MCF 10A (cell line): ENCODE data around the gene NOG. TPM values are rescaled to one million over a fixed set of nuclear protein-coding genes. Genes with fewer than 3 reads are reported as not detected.
A peak's percentile ranks its signal among the peaks of the same experiment; 100 is the strongest.

Source experiments
- BruUV-seq: library from RNA; stranded (reverse); fragments of 400-500 nt; replicated peaks from 2 replicates; lab custom pipeline; 2021; lab: Mats Ljungman, UMichigan
- CTCF ChIA-PET: fragments of 300-600 bp; sonication (Branson Sonifier 250); formaldehyde crosslinking; extraction: SDS; loops from one replicate; lab custom pipeline; 2021; ENCODE audit warnings: antibody characterized with exemption, inconsistent platforms; lab: Yijun Ruan, JAX
- POLR2A ChIA-PET: fragments of 300-600, 350-650 bp; sonication (Branson Sonifier 250); formaldehyde crosslinking; extraction: SDS; loops from one replicate; lab custom pipeline; 2020; ENCODE audit warnings: antibody characterized with exemption, inconsistent platforms; lab: Yijun Ruan, JAX
- DNase-seq: peaks from one replicate; pipeline ENCODE4 v3.0.0-alpha.2; 2018; ENCODE audit not compliant: unreplicated experiment
- H3K27ac Mint-ChIP-seq: one replicate; pipeline ENCODE4 v1.8.0; 2022; ENCODE audit warnings: mild to moderate bottlenecking, low read depth, mixed read lengths; ENCODE audit not compliant: unreplicated experiment
- H3K27me3 Mint-ChIP-seq: one replicate; pipeline ENCODE4 v1.8.0; 2022; ENCODE audit warnings: mixed read lengths; ENCODE audit not compliant: insufficient read depth, unreplicated experiment
- H3K36me3 Mint-ChIP-seq: one replicate; pipeline ENCODE4 v1.8.0; 2022; ENCODE audit warnings: mild to moderate bottlenecking, moderate library complexity, mixed read lengths; ENCODE audit not compliant: insufficient read depth, unreplicated experiment
- H3K4me1 Mint-ChIP-seq: one replicate; pipeline ENCODE4 v1.8.0; 2022; ENCODE audit warnings: mixed read lengths; ENCODE audit not compliant: insufficient read depth, unreplicated experiment
- H3K4me3 Mint-ChIP-seq: one replicate; pipeline ENCODE4 v1.8.0; 2022; ENCODE audit warnings: mild to moderate bottlenecking, moderate library complexity, mixed read lengths; ENCODE audit not compliant: unreplicated experiment
- H3K9me3 Mint-ChIP-seq: one replicate; pipeline ENCODE4 v1.8.0; 2022; ENCODE audit warnings: mixed read lengths; ENCODE audit not compliant: unreplicated experiment
- intact Hi-C: fragments of 100-400 bp; cut with micrococcal nuclease; formaldehyde crosslinking; loops from 2 replicates; pipeline ENCODE4 v1.14.1; 2022
- total RNA-seq: library from RNA; stranded (reverse); gene quantifications from 2 replicates; pipeline ENCODE4 v1.2.3, GENCODE V29; 2022
- TF ChIP-seq, protein P1 (sequence below): fragments of 200-600 bp; IDR thresholded peaks from one replicate; pipeline ENCODE4 v1.8.0; 2022; ENCODE audit warnings: antibody characterized with exemption, mild to moderate bottlenecking; ENCODE audit not compliant: unreplicated experiment

Gene NOG
- total RNA-seq, 1 experiment from 2014 or later = 1.1 TPM

- Mint-ChIP-seq H3K27me3 (peaks cover 12% of the 10 kb centered on the region), H3K36me3 (no peaks in the 10 kb centered on the region), H3K27ac (no peak overlapping the region), H3K4me3 (peak overlapping the region; percentile 75), H3K4me1 (no peaks in the 10 kb centered on the region), H3K9me3 (no peaks in the 10 kb centered on the region)
- ChIA-PET POLR2A (interaction anchor here (0.6 to 2.9 kb wide), 4 partner anchors 73 to 192 kb away, joined by 3 to 17 read pairs (median 3); no protein-coding TSS in a partner anchor), CTCF (interaction anchor here (0.6 to 12.8 kb wide), 6 partner anchors 61 to 1496 kb away, joined by 3 to 275 read pairs (median 11); no protein-coding TSS in a partner anchor)
- peak; percentile 30 for DNase-seq
- TF ChIP-seq, protein P1, sequence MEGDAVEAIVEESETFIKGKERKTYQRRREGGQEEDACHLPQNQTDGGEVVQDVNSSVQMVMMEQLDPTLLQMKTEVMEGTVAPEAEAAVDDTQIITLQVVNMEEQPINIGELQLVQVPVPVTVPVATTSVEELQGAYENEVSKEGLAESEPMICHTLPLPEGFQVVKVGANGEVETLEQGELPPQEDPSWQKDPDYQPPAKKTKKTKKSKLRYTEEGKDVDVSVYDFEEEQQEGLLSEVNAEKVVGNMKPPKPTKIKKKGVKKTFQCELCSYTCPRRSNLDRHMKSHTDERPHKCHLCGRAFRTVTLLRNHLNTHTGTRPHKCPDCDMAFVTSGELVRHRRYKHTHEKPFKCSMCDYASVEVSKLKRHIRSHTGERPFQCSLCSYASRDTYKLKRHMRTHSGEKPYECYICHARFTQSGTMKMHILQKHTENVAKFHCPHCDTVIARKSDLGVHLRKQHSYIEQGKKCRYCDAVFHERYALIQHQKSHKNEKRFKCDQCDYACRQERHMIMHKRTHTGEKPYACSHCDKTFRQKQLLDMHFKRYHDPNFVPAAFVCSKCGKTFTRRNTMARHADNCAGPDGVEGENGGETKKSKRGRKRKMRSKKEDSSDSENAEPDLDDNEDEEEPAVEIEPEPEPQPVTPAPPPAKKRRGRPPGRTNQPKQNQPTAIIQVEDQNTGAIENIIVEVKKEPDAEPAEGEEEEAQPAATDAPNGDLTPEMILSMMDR = no peak
- intact Hi-C loops = loop anchor here (10.0 kb wide), 1 partner anchor 350 kb away; no protein-coding TSS in a partner anchor
- no TSS peak for BruUV-seq
Measured at GRCh38 chr17:56594320-56595107, 1.0 kb downstream of the NOG start.

DNA sequence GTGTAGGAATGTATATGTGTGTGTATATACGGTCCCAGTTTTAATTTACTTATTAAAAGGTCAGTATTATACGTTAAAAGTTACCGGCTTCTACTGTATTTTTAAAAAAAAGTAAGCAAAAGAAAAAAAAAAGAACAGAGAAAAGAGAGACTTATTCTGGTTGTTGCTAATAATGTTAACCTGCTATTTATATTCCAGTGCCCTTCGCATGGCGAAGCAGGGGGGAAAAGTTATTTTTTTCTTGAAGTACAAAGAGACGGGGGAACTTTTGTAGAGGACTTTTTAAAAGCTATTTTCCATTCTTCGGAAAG, 1.6 kb downstream of the NOG start:
- POLR2A ChIA-PET = interaction anchor here (0.7 to 2.9 kb wide), 5 partner anchors 29 to 225 kb away, joined by 3 to 17 read pairs (median 4); no protein-coding TSS in a partner anchor
- H3K36me3 Mint-ChIP-seq = no peaks in the 10 kb centered on the region
- intact Hi-C loops = loop anchor here (10.0 kb wide), 1 partner anchor 350 kb away; no protein-coding TSS in a partner anchor
- H3K9me3 Mint-ChIP-seq = no peaks in the 10 kb centered on the region
- peaks cover 7% of the 10 kb centered on the region for H3K27me3 Mint-ChIP-seq
- TF ChIP-seq, protein P1 = no peak
- peak overlapping the region; percentile 75 for H3K4me3 Mint-ChIP-seq
- CTCF ChIA-PET = interaction anchor here (0.6 to 12.8 kb wide), 9 partner anchors 59 to 1497 kb away, joined by 3 to 275 read pairs (median 6); no protein-coding TSS in a partner anchor
- no TSS peak for BruUV-seq
- no peaks in the 10 kb centered on the region for H3K4me1 Mint-ChIP-seq
- DNase-seq = no peak
- H3K27ac Mint-ChIP-seq = no peak overlapping the region

- ChIA-PET CTCF (interaction anchor here (0.7 to 12.8 kb wide), 5 partner anchors 58 to 189 kb away, joined by 3 to 275 read pairs (median 16); no protein-coding TSS in a partner anchor), POLR2A (interaction anchor here (0.7 kb wide), 1 partner anchor 224 kb away, joined by 4 read pairs; no protein-coding TSS in a partner anchor)
- no peak overlapping the region for H3K27ac Mint-ChIP-seq
- no TSS peak for BruUV-seq
- H3K9me3 Mint-ChIP-seq = no peaks in the 10 kb centered on the region
- intact Hi-C loops = loop anchor here (10.0 kb wide), 1 partner anchor 349 kb away; no protein-coding TSS in a partner anchor
- TF ChIP-seq, protein P1 = no peak
- peak overlapping the region; percentile 61 for H3K4me3 Mint-ChIP-seq
- H3K27me3 Mint-ChIP-seq = no peaks in the 10 kb centered on the region
- H3K36me3 Mint-ChIP-seq = no peaks in the 10 kb centered on the region
- H3K4me1 Mint-ChIP-seq = no peaks in the 10 kb centered on the region
- peak; percentile 3 for DNase-seq
Measured at GRCh38 chr17:56595831-56596690, 2.6 kb downstream of the NOG start.
